ENCODE data around the gene RNASEH1. TPM values are rescaled to one million over a fixed set of nuclear protein-coding genes. Genes with fewer than 3 reads are reported as not detected.

Gene RNASEH1
- total and polyA plus RNA-seq, 2 of the 13 experiments (the other 11 are each of a cell fraction or from before 2014, with no cell fraction given) = 14.5 to 57.4 TPM

DNA sequence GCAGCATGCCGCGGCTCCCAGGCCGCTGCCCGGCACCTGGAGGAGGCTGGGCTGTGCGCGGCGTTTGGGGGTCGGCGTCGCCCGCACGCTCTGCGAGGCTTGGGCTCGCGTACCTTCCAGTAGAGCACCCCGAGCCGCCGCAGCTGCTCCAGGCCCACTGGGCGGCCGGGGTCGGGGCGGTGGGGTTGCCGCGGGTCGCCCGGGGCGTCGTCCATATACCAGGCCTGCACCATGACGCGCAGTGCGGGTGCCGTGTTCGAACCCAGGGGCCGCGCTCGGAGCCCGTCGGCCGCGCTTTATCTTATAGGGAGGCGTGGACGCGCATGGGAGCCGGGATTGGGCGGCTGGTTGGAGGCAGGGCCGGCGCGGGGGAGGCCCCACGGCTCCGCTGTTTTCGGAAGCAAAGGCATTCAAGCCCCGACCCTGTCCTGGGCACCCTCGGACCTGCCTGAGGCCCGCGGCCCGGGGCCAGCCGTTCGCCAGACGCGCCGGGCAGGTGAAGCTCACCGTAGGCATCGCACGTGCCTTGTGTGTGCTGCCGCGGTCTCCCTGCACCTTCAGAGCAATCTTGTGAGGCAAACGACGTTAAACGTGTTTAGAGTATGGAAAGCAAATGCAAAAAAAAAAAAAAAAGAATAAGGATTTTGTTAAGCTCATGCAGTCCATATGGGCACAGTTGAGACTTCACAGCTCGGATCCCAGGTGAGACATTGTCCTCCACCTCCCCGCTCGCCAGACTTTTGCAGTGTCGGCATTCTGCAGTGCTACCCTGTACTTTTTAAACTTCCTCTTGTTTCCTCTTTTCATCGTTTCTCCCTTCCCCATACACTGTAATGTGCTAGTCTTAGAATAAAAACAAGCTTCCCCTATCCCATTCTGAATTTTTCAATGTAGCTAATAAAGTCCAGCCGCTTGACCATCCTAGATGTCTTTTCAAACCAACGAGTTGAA is 38.6 kb downstream of the RNASEH1 start, which contains the start of gene ADI1 (continued):
- TF ChIP-seq, protein P1, sequence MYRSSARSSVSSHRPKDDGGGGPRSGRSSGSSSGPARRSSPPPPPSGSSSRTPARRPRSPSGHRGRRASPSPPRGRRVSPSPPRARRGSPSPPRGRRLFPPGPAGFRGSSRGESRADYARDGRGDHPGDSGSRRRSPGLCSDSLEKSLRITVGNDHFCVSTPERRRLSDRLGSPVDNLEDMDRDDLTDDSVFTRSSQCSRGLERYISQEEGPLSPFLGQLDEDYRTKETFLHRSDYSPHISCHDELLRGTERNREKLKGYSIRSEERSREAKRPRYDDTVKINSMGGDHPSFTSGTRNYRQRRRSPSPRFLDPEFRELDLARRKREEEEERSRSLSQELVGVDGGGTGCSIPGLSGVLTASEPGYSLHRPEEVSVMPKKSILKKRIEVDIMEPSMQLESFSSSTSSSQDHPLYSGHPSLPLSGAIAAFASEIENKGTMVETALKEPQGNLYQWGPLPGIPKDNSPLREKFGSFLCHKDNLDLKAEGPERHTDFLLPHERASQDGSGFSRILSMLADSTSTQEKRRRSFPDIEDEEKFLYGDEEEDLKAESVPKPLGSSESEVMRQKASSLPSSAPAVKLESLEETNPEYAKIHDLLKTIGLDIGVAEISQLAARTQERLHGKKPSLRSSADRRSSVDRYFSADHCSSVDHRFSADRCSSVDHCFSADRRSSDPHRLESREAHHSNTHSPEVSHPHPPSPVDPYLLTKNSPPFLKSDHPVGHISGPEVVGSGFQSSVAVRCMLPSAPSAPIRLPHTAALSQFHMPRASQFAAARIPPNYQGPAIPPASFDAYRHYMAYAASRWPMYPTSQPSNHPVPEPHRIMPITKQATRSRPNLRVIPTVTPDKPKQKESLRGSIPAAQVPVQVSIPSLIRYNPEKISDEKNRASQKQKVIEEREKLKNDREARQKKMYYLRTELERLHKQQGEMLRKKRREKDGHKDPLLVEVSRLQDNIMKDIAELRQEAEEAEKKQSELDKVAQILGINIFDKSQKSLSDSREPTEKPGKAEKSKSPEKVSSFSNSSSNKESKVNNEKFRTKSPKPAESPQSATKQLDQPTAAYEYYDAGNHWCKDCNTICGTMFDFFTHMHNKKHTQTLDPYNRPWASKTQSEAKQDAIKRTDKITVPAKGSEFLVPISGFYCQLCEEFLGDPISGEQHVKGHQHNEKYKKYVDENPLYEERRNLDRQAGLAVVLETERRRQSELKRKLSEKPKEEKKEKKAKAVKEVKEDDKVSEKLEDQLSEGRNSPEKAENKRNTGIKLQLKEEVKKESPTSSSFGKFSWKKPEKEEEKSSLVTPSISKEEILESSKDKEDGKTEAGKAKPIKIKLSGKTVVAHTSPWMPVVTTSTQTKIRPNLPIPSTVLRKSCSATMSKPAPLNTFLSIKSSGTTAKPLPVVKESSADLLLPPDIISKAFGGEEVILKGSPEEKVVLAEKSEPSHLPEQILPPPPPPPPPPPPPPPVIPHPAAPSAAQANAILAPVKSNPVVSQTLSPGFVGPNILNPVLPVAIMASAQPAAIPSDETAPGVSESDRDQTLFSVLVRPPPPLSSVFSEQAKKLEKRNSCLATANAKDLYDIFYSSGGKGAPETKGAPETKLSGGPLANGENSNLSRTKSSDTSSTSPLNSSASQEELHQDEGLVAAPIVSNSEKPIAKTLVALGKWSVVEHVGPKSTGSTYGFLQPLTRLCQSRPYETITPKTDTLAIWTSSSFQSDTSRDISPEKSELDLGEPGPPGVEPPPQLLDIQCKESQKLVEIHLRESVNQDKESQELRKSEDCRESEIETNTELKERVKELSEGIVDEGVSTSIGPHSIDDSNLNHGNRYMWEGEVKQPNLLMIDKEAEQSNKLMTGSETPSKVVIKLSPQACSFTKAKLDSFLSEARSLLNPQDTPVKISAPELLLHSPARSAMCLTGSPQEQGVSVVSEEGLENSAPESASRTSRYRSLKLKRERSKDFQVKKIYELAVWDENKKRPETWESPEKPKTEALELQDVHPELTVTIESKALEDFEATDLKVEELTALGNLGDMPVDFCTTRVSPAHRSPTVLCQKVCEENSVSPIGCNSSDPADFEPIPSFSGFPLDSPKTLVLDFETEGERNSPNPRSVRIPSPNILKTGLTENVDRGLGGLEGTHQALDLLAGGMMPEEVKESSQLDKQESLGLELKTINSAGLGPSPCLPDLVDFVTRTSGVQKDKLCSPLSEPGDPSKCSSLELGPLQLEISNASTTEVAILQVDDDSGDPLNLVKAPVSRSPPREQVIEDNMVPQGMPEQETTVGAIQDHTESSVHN (CRISPR knock-in tag; IDR thresholded peaks at IDR 0.05) = peak; percentile 92
- peak; percentile 94; the same call in 1 of the 2 replicates for TF ChIP-seq ZNF788 (CRISPR knock-in tag; IDR thresholded peaks at IDR 0.05; ENCODE audit: borderline replicate concordance)
- TF ChIP-seq SCMH1 (CRISPR knock-in tag; IDR thresholded peaks at IDR 0.05; ENCODE audit: borderline replicate concordance) = no peak
- TF ChIP-seq, protein P2, sequence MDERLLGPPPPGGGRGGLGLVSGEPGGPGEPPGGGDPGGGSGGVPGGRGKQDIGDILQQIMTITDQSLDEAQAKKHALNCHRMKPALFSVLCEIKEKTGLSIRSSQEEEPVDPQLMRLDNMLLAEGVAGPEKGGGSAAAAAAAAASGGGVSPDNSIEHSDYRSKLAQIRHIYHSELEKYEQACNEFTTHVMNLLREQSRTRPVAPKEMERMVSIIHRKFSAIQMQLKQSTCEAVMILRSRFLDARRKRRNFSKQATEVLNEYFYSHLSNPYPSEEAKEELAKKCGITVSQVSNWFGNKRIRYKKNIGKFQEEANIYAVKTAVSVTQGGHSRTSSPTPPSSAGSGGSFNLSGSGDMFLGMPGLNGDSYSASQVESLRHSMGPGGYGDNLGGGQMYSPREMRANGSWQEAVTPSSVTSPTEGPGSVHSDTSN (CRISPR knock-in tag; IDR thresholded peaks at IDR 0.05) = no peak
- TF ChIP-seq ZNF317 (CRISPR knock-in tag; IDR thresholded peaks at IDR 0.05) = no peak
- TF ChIP-seq, protein P3, sequence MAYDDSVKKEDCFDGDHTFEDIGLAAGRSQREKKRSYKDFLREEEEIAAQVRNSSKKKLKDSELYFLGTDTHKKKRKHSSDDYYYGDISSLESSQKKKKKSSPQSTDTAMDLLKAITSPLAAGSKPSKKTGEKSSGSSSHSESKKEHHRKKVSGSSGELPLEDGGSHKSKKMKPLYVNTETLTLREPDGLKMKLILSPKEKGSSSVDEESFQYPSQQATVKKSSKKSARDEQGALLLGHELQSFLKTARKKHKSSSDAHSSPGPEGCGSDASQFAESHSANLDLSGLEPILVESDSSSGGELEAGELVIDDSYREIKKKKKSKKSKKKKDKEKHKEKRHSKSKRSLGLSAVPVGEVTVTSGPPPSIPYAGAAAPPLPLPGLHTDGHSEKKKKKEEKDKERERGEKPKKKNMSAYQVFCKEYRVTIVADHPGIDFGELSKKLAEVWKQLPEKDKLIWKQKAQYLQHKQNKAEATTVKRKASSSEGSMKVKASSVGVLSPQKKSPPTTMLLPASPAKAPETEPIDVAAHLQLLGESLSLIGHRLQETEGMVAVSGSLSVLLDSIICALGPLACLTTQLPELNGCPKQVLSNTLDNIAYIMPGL (CRISPR knock-in tag; IDR thresholded peaks at IDR 0.05; ENCODE audit: borderline replicate concordance in 1 of 2, low read depth in 1 of 2) = peak; percentile 17 to 70; a peak in 2 of 4 replicates
- TF ChIP-seq, protein P4, sequence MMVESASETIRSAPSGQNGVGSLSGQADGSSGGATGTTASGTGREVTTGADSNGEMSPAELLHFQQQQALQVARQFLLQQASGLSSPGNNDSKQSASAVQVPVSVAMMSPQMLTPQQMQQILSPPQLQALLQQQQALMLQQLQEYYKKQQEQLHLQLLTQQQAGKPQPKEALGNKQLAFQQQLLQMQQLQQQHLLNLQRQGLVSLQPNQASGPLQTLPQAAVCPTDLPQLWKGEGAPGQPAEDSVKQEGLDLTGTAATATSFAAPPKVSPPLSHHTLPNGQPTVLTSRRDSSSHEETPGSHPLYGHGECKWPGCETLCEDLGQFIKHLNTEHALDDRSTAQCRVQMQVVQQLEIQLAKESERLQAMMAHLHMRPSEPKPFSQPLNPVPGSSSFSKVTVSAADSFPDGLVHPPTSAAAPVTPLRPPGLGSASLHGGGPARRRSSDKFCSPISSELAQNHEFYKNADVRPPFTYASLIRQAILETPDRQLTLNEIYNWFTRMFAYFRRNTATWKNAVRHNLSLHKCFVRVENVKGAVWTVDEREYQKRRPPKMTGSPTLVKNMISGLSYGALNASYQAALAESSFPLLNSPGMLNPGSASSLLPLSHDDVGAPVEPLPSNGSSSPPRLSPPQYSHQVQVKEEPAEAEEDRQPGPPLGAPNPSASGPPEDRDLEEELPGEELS (CRISPR knock-in tag; IDR thresholded peaks at IDR 0.05) = peak; percentile 41; the same call in 1 of the 2 replicates
- no peak; the same call in 1 of the 2 replicates for TF ChIP-seq ZNF615 (CRISPR knock-in tag; IDR thresholded peaks at IDR 0.05; ENCODE audit: borderline replicate concordance)
- peak; percentile 68; the same call in 1 of the 2 replicates for TF ChIP-seq PAX8 (CRISPR knock-in tag; IDR thresholded peaks at IDR 0.05; ENCODE audit: borderline replicate concordance)
- TF ChIP-seq ZNF614 (CRISPR knock-in tag; IDR thresholded peaks at IDR 0.05; ENCODE audit: borderline replicate concordance) = peak; percentile 94
- TF ChIP-seq, protein P5, sequence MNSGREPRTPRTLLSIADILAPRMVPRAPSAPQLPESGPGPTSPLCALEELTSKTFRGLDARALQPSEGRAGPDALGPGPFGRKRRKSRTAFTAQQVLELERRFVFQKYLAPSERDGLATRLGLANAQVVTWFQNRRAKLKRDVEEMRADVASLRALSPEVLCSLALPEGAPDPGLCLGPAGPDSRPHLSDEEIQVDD (CRISPR knock-in tag; IDR thresholded peaks at IDR 0.05; ENCODE audit: borderline replicate concordance) = peak; percentile 96; the same call in 1 of the 2 replicates
- TF ChIP-seq ZNF160 (CRISPR knock-in tag; IDR thresholded peaks at IDR 0.05) = no peak; the same call in none of the 2 replicates

Measured in HepG2 (cell line).